Left ventricle myocardium inferior (tissue), 1 donor: ENCODE measurements around the gene UST. TPM values are rescaled to one million over a fixed set of nuclear protein-coding genes. Genes with fewer than 3 reads are reported as not detected.

Source experiments
- DNase-seq: peaks from one replicate; pipeline ENCODE4 v3.0.0-alpha.2; 2020
- H3K27ac ChIP-seq: fragments of 200-600 bp; replicated peaks from 2 replicates; pipeline ENCODE4 v1.8.0; 2021
- H3K27me3 ChIP-seq: fragments of 200-600 bp; 2 replicates; pipeline ENCODE4 v1.8.0; 2021; ENCODE audit warnings: low read depth
- H3K36me3 ChIP-seq: fragments of 200-600 bp; 2 replicates; pipeline ENCODE4 v1.8.0; 2021
- H3K4me1 ChIP-seq: fragments of 200-600 bp; 2 replicates; pipeline ENCODE4 v1.8.0; 2021
- H3K4me3 ChIP-seq: fragments of 200-600 bp; 2 replicates; pipeline ENCODE4 v1.8.0; 2021; ENCODE audit warnings: mild to moderate bottlenecking, moderate library complexity
- H3K9me3 ChIP-seq: fragments of 200-600 bp; replicated peaks from 2 replicates; pipeline ENCODE4 v1.8.0; 2021
- intact Hi-C: fragments of 100-400 bp; cut with micrococcal nuclease; formaldehyde crosslinking; loops from one replicate; pipeline ENCODE4 v1.11.0; 2022
- total RNA-seq: library from RNA; stranded (reverse); fragmentation: NEBNext Ultra II Directional; extraction: Animal tissue kit (Norgen Biotek cat#: 25700); gene quantifications from one replicate; pipeline ENCODE4 v1.2.1, GENCODE V29; 2021
- TF ChIP-seq, protein P1 (sequence below): fragments of 200-600 bp; IDR thresholded peaks from 2 replicates; pipeline ENCODE4 v1.8.0; 2021; ENCODE audit warnings: antibody characterized with exemption, mild to moderate bottlenecking, borderline replicate concordance
- donor health status: DM: no; HTN: yes; CAD: no; lungs with severe emphysema.

The UST gene
- total RNA-seq, 1 donor from 2014 or later: 3.3 TPM

DNA sequence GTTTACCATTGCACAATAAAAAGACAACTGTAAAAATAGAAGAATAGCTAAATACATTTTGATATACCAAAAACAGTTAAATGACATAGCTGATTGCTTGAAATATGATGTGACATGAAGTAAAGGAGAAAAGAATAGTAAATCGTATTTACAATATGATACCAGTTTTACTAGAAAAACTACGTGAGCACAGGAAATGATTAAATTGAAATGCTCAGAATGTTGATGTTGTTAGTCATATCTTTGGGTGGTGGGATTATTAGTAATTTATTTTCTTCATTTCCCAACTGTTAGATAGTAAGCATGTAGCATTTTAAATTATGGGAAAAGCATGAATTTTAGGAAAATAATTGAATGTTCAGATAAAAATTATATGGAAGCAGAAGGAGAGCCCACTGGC, 302.4 kb downstream of the UST start:
- no peaks in the 10 kb centered on the region for H3K36me3 ChIP-seq
- intact Hi-C loops: no loop called here
- H3K9me3 ChIP-seq: no peaks in the 10 kb centered on the region
- H3K27me3 ChIP-seq: no peaks in the 10 kb centered on the region
- no peak overlapping the region for H3K4me3 ChIP-seq
- TF ChIP-seq, protein P1, sequence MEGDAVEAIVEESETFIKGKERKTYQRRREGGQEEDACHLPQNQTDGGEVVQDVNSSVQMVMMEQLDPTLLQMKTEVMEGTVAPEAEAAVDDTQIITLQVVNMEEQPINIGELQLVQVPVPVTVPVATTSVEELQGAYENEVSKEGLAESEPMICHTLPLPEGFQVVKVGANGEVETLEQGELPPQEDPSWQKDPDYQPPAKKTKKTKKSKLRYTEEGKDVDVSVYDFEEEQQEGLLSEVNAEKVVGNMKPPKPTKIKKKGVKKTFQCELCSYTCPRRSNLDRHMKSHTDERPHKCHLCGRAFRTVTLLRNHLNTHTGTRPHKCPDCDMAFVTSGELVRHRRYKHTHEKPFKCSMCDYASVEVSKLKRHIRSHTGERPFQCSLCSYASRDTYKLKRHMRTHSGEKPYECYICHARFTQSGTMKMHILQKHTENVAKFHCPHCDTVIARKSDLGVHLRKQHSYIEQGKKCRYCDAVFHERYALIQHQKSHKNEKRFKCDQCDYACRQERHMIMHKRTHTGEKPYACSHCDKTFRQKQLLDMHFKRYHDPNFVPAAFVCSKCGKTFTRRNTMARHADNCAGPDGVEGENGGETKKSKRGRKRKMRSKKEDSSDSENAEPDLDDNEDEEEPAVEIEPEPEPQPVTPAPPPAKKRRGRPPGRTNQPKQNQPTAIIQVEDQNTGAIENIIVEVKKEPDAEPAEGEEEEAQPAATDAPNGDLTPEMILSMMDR: no peak
- DNase-seq: no peak
- H3K27ac ChIP-seq: no peak overlapping the region
- H3K4me1 ChIP-seq: peaks cover 8% of the 10 kb centered on the region

DNA sequence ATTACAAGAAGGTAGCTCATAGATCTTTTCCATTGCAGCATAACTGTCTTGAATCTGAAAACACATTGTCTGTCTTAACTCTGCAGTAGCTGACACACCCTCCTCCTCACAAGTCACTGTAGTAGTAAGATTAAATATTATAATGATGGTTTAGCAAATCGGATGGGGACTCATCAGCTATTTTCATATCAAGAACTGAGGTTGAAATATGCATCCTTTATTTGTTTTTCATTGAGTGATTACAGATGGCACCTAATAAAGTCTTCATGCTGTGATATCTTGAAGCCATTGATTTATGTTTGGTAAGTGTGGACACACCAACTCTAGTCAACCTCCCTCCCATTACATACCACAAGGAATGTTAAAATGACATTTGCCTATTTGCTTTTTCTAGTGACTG, 303.3 kb downstream of the UST start:
- H3K27ac ChIP-seq: no peak overlapping the region
- H3K27me3 ChIP-seq: no peaks in the 10 kb centered on the region
- no peak for DNase-seq
- no peaks in the 10 kb centered on the region for H3K9me3 ChIP-seq
- intact Hi-C loops: no loop called here
- TF ChIP-seq, protein P1: no peak
- H3K4me3 ChIP-seq: no peak overlapping the region
- H3K36me3 ChIP-seq: no peaks in the 10 kb centered on the region
- peaks cover 8% of the 10 kb centered on the region for H3K4me1 ChIP-seq

DNA sequence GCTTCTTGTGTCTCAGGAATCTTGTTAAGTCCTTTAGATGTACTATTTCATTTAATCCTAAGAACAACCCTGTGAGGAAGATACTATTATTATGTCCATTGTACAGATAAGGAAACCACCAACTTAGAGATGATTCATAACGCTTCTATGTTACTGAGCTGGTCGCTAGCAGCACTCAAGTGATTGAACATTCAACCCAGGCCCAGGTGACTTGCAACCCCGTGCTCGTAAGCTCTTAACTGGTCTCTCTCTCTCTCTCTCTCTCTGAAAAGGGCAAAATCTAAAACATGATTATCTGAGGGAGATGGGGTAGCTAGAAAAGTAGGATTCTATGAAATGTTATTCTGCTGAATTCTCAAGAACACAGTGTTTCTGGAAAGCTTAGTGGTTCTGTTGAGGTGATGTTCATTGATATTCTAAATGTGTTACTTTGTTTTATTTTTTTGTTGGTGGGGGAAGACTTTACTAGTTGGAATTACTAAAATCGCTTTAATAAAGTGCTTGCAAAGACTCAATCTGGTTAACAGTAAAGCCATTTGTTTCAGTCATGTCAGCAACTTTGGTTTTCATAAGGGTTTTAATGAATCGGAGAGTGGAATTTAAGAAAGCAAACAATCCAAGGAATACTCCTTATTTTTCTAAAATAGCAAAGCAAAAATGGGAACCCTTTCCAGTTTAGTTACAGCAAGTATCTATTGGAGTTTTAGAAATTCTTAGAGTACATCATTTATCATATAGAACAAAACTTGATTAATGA, 305.7 kb downstream of the UST start:
- H3K4me3 ChIP-seq: no peak overlapping the region
- DNase-seq: no peak
- no peak overlapping the region for H3K27ac ChIP-seq
- no peaks in the 10 kb centered on the region for H3K9me3 ChIP-seq
- peaks cover 11% of the 10 kb centered on the region for H3K4me1 ChIP-seq
- intact Hi-C loops: no loop called here
- no peaks in the 10 kb centered on the region for H3K27me3 ChIP-seq
- H3K36me3 ChIP-seq: no peaks in the 10 kb centered on the region
- TF ChIP-seq, protein P1: no peak

DNA sequence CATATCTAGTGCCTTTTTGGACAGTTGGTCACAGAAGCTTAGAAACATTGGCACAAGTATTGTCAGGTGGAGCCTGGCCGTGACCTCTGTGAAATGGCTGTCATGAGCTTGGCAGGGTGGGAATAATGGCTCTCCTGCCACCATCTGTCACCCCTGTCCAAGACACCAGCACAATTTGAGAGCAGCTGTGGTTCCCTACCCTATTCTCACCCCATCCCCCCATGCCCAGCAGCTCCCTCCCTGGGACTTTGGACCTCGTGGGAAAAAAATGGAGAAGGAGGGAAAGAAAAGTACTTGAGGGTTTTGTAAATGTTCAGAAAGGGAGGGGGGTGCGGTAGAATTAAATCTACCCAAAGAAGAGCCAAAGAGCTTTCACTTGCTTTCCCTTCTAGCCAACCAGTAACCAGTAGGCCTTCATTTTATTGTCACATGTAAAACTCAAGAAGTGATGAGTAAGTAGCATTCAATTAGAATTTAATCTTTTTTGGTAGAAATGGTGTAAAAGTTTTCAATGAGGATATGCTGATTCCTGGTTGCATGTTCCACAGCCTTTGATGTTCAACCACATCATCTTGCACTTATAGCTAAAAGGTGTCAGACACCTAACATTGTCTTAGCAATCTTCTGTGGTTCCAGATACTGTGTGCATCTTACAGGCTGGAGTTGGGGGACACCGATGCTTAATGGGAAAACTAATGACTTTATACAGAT, 307.2 kb downstream of the UST start:
- TF ChIP-seq, protein P1: no peak

DNA sequence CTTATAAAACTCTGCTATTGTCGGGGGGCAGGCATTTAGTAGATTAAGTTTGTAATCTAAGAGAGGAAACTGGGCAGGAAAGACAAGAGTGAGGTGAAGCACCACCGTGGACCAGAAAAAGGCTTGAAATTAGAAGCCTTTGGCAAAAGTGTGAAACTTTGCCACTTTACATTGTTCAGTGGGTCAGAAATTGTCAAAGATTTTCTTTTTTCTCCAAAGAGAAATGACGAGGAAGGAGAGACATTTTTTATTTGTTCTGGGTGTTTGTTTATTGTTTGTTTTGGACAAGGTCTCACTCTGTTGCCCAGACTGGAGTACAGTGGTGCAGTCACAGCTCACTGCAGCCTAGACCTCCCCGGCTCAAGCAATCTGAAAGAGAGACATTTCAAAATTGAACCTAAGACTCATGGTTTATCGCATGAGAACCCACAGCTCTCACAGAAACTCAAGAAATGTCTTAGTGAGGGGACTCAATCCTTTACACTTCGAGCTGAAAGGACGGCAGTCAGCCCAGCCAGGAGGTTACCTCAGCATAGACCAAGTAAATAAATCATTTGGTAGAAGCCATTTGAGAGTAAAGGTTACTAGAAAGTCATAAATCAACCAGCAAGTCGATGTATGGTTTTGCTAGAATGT, 307.8 kb downstream of the UST start:
- no peak for DNase-seq
- no peaks in the 10 kb centered on the region for H3K27me3 ChIP-seq
- H3K4me3 ChIP-seq: no peak overlapping the region
- TF ChIP-seq, protein P1: no peak
- H3K27ac ChIP-seq: no peak overlapping the region
- peaks cover 12% of the 10 kb centered on the region for H3K4me1 ChIP-seq
- no peaks in the 10 kb centered on the region for H3K36me3 ChIP-seq
- intact Hi-C loops: no loop called here
- no peaks in the 10 kb centered on the region for H3K9me3 ChIP-seq

More for the DNA sequence above, 307.2 kb downstream of the UST start:
- no peak for DNase-seq
- no peak overlapping the region for H3K27ac ChIP-seq
- H3K4me3 ChIP-seq: no peak overlapping the region
- intact Hi-C loops: no loop called here
- H3K4me1 ChIP-seq: peaks cover 11% of the 10 kb centered on the region
- H3K27me3 ChIP-seq: no peaks in the 10 kb centered on the region
- H3K36me3 ChIP-seq: no peaks in the 10 kb centered on the region
- no peaks in the 10 kb centered on the region for H3K9me3 ChIP-seq
